Muscle of arm (tissue), 12 donors: ENCODE measurements around the gene GPN3. TPM values are rescaled to one million over a fixed set of nuclear protein-coding genes. Genes with fewer than 3 reads are reported as not detected.
"Not testable (repeated sequence)": the region's sequence is repeated elsewhere in the genome, so short reads cannot be mapped to it uniquely, and the experiment has no call there.

ENCODE experiments used
- DNase-seq: peaks from one replicate; pipeline ENCODE4 v3.0.0-alpha.2; 2013
- polyA plus RNA-seq, 12 donors: library from polyadenylated mRNA; unstranded; fragments of 120-200 nt; gene quantifications; one replicate each; pipeline ENCODE4 v1.2.1, GENCODE V29; 2013; ENCODE audit not compliant: insufficient read length in 12 of 12

The GPN3 gene
- polyA plus RNA-seq, 12 donors: 16.5 to 31.3 (median 24.5) TPM; not detected in 1

DNA sequence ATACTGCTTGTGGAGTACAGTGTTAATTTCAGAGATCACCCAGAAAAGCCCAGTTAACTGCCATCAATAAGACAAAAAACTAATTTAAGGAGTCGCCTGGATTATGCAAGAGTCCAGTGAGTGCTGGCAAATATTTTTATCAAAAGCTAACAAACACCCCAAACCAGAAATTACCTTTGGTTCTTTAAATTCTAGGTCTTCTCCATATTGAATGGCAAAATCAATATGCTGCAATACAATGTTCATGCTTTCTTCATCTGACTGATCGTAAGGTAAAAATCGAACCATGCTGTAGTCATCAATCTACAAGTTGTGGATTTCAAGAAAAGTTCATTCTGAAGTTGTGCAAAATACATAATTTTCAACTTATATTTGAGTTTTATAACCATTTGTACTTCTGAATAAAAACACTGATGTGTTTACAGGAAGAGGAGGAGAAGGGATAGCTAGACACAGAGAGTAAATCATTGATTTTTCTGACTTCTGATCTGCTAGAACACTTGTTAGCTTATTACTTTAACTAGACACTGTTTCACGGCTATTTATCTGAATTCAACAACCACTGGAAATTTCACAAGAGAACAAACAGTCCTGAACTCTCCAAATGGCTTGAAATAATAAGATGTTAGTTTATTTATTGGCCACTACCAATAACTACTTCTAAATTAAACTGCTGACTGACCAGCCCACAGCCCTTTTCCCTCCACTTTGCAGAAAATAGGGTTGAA, 14.3 kb downstream of the GPN3 start:
- no peak for DNase-seq

DNA sequence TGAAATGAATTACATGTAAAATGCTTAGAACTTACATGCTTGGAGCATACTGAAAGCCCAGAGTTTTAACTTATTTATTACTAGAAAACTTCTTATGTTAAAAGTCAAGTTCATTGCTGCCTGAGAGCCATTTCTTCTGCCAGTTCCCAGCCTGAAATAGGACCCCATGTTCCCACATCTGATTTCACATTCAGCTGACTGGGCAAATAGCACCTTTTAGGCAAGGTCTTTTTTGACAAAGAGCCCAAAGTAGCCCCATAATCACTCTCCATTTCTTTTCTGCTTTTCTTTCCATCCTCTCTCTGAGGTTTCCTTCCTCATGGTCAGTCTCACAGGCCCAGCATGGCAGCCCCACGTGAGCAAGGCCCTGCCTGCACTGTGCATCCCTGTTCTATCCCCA, 16.8 kb downstream of the GPN3 start:
- no peak for DNase-seq

DNA sequence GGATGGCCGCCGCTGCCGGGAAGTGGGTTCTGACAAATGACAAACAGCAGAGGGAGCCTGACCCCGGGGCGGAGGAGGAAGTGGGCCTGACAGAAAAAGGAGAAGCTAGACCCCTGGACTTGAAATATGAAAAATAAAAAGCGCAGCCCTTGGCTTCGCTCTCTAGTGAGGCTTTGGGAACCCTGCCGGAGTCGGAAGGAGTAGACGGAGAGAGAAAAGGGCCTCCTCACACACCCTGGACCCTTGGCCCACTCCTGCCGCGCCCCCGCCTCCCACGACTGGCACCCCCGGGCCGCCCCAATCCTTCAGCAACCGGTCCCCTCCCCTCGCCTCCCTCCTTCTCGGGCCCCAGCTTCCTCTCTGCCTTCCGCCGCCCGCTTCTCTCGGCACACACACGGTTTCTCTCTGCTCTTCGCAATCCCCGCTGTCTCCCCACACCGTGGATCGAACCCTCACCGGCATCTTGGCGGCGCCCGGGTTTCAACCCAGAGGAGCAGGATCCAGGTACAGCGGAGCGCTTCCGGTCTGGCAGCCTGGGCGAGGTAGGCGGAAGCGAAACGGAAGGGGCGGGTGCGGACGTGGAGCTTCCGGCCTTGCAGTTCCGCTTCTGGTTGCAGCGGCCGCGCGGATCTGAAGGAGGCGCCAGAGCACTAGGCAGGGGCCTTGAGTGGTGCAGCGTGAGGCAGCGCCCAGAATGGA, 18.1 kb downstream of the GPN3 start, which contains the start of gene ARPC3:
ARPC3 (minus strand) TSS at position 539 of the 699 bp plus-strand sequence; CDS start at position 462, 77 bp downstream.
- DNase-seq: peak; percentile 96

DNA sequence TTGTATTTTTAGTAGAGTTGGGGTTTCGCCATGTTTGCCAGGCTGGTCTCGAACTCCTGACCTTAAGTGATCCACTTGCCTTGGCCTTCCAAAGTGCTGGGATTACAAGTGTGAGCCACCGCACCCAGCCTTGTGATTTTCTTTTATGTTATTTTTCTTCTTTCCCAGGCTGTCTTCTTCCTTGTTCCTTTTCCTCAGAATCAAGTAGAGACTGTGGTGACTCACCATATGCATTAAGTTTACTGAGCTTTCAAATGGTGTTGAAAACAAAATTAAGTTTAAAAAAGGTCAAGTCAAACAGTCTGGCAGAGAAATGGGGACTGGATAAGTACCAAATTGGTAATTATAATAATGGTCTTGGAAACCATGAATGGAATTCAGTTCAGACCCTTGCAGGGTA, 23.6 kb downstream of the GPN3 start:
- DNase-seq: no peak

DNA sequence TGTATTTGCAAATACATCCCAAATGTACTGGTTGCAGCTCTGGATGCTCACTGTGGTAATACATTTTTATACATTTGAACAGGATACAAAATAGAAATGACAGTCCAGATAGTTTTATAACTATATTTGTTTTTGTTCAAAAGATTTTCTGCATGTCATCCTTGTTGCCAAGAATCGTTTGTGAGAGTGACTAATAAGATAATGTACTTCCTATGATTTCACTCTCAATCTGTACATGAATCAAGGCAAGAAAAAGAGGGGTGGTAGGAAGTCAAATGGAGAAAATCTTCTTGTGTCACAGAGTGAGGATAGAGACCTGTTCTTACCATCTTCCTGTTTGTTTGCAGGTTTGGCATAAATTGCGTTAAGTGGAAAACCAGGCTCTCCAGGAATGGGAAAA, 31.8 kb downstream of the GPN3 start:
- DNase-seq: no peak

DNA sequence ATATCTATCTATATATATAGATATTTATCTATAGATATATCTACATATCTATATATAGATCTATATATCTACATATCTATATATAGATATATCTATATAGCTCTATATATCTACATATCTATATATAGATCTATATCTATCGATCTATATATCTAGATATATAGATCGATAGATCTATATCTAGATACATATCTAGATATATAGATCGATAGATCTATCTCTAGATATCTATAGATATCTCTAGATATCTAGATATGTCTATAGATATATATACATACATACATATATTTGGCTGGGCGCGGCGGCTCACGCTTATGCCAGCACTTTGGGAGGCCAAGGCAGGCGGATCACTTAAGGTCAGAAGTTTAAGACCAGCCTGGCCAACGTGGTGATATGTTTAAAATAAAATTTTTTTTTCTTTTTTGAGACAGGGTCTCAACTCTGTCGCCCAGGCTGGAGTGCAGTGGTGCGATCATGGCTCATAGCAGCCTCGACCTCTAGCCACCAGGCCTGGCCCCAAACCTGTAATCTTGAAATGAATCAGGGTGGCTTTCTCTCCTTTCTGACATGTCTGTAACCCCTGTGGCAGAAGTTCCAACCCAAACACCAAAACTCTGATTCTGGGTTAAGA, 36.0 kb downstream of the GPN3 start:
- no peak for DNase-seq

DNA sequence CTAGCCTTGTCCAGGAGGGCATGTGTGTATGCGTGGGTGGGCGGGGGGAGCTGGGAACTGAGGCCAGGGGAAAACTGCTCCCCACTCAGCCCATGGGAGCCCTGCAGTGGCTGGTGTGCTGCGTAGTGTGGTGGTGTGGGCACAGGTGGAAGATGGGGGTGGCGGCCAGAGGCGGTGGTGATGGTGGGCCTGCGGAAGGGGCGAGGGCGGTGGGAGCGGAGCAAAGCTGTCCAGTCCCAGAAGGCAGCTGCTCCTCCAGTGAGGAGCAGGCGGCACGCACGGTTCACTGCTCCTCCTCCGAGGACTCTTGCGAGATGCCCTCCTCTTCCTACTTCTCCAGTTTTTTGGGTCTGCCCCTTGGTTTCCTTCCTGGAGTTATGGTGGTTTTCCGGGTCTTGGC, 38.4 kb downstream of the GPN3 start:
- not testable (repeated sequence) for DNase-seq

DNA sequence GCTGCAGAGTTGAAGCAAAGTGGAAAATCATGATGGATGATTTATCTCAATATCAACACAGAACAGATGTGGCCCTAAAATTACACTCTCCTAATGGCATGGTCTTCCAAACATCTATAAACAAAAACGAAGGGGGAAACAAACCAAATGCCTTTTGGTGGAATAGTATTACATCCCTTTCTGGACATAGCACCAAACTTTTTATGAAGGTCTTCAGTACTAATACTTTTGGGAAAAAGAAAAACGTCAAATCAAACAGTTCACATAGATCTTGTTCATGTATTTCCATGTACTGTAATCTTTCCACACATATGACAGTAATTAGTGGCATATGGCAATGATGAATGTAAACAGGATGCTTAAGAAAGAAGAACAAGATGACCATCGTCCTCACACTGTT, 41.7 kb downstream of the GPN3 start:
- DNase-seq: peak; percentile 26

DNA sequence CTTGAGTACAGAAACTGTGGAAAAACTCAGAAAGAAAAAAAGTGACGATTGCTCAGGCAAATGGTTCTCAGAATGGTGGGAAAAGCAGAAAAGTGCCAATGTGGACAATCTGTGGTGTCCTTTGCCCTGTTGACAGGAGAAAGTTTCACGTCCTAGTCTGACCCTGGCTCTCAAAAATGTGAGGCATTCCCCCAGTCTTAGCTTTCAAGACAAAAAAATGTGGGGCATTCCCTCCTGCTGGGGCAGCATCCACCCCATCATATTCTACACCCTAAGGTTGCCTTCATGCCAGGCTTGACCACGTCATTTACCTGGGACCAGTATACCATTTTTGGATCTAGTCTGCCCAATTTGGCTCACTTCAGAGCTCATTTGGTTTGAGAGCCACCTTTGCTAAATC, 43.8 kb downstream of the GPN3 start:
- no peak for DNase-seq

DNA sequence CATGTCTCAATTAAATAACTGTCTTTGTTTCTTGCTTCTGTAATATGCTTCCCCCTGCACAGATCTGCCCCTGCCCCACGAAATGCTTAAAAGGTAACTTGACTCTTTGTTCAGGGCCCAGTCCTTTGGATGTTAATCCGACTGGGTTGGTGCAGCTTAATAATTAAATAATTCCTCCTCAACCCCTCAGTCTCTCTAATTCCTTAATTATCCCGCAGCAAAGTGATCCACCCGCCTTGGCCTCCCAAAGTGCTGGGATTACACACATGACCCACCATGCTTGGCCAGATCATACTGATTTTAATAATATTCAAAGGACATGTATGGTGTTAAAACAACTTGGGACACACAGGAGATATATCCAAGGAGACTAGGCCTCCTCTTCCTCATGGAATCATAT, 46.4 kb downstream of the GPN3 start:
- no peak for DNase-seq

DNA sequence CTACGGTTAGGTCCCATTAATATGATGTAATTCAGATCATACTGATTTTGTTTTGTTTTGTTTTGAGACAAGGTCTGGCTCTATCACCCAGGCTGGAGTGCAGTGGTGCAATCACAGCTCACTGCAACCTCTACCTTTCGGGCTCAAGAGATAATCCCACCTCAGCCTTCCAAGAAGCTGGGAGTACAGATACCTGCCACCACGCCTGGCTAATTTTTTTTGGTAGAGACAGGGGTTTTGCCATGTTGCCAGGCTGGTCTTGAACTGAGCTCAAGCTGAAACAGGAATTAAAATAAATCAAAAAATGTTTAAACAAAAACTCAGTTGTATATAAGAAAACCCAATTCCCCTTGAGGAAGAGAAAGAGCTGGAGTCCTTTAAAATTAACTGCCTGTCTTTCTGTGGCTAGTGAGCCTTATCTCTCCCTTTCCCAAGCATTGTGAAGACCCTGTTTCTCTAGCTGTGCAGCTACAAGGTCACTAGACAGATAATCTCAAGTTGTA, 46.8 kb downstream of the GPN3 start:
- DNase-seq: no peak

DNA sequence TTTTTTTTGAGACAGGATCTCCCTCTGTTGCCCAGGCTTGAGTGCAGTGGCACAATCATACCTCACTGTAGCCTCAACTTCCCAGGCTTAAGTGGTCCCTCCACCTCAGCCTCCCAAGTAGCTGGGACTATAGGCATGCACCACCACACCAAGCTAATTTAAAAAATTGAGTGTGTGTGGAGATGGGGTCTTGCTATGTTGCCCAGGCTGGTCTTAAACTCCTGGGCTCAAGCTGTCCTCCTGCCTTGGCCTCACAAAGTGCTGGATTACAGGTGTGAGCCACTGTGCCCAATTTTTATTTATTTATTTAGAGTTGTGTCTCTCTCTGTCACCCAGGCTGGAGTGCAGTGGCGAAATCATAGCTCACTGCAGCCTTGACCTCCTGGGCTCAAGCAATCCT, 47.4 kb downstream of the GPN3 start:
- not testable (repeated sequence) for DNase-seq

DNA sequence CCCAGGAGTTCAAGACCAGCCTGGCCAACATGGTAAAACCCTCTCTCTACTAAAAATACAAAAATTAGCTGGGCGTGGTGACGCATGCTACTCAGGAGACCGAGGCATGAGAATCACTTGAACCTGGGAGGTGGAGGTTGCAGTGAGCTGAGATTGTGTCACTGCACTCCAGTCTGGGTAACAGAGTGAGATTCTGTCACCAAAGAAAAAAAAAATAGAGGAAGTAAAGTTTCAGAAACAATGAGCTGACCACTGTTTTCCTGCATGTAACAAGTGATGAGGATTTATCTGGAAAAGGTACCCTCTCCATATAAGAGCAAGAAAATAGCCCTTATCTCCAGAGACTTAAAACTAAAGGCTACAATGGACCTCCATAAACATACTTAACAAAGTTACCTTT, 50.9 kb downstream of the GPN3 start:
- not testable (repeated sequence) for DNase-seq

DNA sequence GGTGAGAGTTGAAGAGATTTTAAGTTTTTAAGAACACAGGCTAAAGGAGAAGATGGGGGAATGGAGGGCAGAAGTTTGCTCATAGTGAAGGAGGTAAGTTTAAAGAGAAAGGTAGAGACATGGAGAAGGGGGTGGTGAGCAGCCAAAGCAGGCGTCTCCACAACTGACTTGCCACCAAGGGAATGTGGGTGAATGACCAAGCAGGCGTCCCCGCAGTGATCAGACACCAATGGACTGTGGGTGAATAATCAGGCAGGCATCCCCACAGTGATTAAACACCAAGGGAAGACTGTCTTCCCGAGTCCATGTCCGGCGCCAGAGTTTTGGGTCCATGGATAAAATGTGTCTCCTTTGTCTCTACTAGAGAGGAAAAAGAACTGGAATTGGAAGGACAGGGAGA, 58.0 kb downstream of the GPN3 start:
- DNase-seq: not testable (repeated sequence)

DNA sequence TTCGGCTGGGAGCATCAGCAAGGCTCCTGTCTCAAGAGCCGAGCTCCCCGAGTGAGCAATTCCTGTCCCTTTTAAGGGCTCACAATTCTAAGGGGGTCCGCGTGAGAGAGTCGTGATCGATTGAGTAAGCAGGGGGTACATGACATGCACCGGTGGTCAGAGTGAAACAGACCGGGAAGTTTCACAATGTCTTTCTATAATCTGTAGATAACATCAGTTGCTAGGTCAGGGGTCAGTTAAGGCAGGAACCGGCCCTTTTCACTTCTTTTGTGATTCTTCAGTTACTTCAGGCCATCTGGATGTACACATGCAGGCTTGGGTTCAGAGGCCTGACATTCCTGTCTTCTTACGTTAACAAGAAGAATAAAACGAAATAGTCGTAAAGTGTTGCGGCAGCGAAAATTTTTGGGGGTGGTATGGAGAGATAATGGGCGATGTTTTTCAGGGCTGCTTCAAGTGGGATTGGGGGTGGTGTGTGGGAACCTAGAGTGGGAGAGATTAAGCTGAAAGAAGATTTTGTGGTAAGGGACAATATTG, 62.9 kb downstream of the GPN3 start:
- not testable (repeated sequence) for DNase-seq

DNA sequence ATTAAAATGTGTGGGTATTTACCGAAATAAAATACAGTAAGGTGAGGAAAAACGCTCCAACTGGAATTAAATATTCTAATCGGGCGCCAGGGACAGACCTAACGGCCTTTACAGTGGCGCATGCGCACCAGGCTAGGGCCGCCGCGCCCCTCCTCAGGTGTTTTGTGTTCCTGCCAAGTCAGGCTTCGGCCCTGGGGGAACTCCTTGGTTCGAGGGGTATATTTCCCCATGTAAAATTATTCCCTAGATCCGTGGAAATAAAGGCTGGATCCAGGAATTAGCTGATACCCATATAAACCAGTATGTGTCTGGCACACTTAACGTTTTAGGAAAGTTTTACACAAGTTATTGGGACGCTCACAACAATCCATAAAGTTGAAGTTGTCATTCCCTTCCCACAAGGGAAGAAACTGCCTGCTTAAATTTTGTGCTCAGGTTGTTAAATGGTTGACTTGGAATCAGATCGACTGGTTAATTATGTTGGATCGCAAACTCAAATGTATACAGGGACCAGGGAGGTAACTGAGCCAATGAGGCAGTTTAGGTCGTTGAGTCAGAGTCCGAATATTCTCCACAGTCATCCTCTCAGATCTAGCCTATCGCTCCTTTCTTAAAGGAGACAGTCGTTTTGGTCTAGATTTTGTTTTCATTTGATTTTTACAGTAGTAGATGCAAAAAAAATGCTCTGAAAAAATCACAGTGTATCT, 63.9 kb downstream of the GPN3 start:
- peak; percentile 79 for DNase-seq

DNA sequence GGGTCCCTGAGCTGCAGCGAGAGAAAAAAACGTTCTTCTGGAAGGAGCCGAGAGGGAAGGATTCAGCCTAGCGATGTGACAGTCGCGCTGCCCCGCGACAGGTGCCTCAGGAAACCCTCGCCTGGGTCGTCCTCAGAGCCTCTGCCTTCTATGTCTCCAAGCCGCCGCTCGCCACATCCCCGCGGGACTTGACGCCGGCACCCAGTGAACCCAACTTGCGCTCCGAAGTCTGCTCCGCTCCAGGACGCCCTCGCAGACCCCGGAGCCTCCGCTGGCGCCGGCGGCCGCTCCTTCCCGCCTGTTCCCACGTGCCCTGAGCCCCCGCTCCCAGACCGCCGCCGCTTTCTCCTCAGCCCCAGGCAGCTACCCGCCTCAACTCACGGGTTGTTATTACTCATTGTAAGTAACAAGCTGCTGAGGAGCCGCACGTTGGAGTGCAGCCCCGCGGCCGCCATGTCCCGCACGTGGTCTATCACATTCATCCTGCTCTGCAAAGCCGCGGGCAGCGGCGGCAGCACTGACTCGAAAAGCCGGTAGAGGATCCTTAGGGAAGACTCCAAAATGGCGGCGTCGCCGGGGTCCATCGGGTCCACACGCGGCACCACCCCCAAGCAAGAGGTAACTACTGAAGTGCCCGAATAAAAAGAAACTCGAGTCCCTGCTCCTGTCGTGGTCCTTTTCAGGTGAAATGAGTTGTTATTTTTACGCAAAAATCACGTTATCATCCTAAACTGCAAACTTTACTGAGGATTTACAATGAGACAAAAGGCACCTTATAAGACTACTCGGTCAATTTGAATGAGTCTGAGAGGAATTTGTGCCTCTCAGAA, 64.7 kb downstream of the GPN3 start, which contains the start of gene ANAPC7:
ANAPC7 (minus strand) TSS at position 563 of the 830 bp plus-strand sequence; CDS start at position 482, 81 bp downstream.
- DNase-seq: peak; percentile 91
